Testis (tissue), 3 donors: ENCODE data around the gene THOC3. TPM values are rescaled to one million over a fixed set of nuclear protein-coding genes. Genes with fewer than 3 reads are reported as not detected.
A peak's percentile ranks its signal among the peaks of the same experiment; 100 is the strongest.
"Not testable (repeated sequence)": the region's sequence is repeated elsewhere in the genome, so short reads cannot be mapped to it uniquely, and the experiment has no call there.

ENCODE experiments used
- DNase-seq: peaks from one replicate; pipeline ENCODE4 v3.0.0-alpha.2; 2019
- H3K27ac ChIP-seq, 2 donors: fragments of 200-600 bp; sonication (generic); one replicate each; pipeline ENCODE4 v1.5.1; 2019
- H3K27me3 ChIP-seq: fragments of 200-600 bp; sonication (generic); one replicate; pipeline ENCODE4 v1.5.1; 2019
- H3K36me3 ChIP-seq: fragments of 200-600 bp; sonication (generic); one replicate; pipeline ENCODE4 v1.5.1; 2017; ENCODE audit warnings: low read depth; ENCODE audit errors: missing control alignments
- H3K4me1 ChIP-seq: fragments of 200-600 bp; sonication (generic); one replicate; pipeline ENCODE4 v1.5.1; 2019
- H3K4me3 ChIP-seq, 2 donors: fragments of 200-600 bp; sonication (generic); one replicate each; pipeline ENCODE4 v1.5.1; 2017 to 2019
- H3K9me3 ChIP-seq: fragments of 200-600 bp; sonication (generic); one replicate; pipeline ENCODE4 v1.5.1; 2017
- WGBS, 2 donors: methylation state at CpG; one replicate each; pipeline ENCODE4 v1.1.5; 2018; 5-methylcytosine and 5-hydroxymethylcytosine counted together
- intact Hi-C: fragments of 100-400 bp; cut with DNase I; formaldehyde crosslinking; loops from one replicate; pipeline ENCODE4 v1.15.1; 2023; ENCODE audit warnings: low total_unique reads
- polyA plus RNA-seq: library from polyadenylated mRNA; stranded (reverse); fragments of 350-450 nt; fragmentation: Illumina TruSeq; extraction: RNeasy Lipid Tissue Mini Kit (QIAGEN cat#74804); gene quantifications from one replicate; pipeline ENCODE4 v1.2.3, GENCODE V29; 2014; ENCODE audit warnings: low read depth, low replicate concordance; ENCODE audit not compliant: insufficient read depth
- total RNA-seq, 2 donors: library from RNA; depleted of rRNA; stranded (reverse); fragments of >200 nt; gene quantifications; one replicate each; pipeline ENCODE4 v1.2.3, GENCODE V29; 2016

THOC3 gene
- total and polyA plus RNA-seq, 3 donors from 2014 or later: 66.8 to 90.5 (median 76.3) TPM

GRCh38 chr5:175979371-175979995 is 11.4 kb upstream of the THOC3 start:
- intact Hi-C loops, H3K27ac ChIP-seq, H3K4me1 ChIP-seq, H3K27me3 ChIP-seq, H3K36me3 ChIP-seq, DNase-seq, H3K4me3 ChIP-seq, H3K9me3 ChIP-seq: not testable (repeated sequence)
- WGBS, 2 donors: 87% methylated on average over 6 of the region's 17 CpGs; no CpG with 5 or more reads in 1 of the 2 donors

GRCh38 chr5:175968381-175968780 is 266 bp upstream of the THOC3 start:
- 4 to 5% methylated on average over 4 to 5 of the region's 6 CpGs for WGBS, 2 donors
- H3K36me3 ChIP-seq, H3K4me1 ChIP-seq, intact Hi-C loops, H3K27me3 ChIP-seq, H3K9me3 ChIP-seq, H3K27ac ChIP-seq, DNase-seq: not testable (repeated sequence)
- H3K4me3 ChIP-seq: peak overlapping the region; percentile 75 to 88

GRCh38 chr5:175962329-175962728 is 5.8 kb downstream of the THOC3 start:
- H3K36me3 ChIP-seq, DNase-seq, H3K9me3 ChIP-seq, H3K27me3 ChIP-seq, H3K4me1 ChIP-seq, H3K4me3 ChIP-seq, intact Hi-C loops, H3K27ac ChIP-seq: not testable (repeated sequence)
- 80 to 87% methylated on average over 1 to 3 of the region's 8 CpGs for WGBS, 2 donors

DNA sequence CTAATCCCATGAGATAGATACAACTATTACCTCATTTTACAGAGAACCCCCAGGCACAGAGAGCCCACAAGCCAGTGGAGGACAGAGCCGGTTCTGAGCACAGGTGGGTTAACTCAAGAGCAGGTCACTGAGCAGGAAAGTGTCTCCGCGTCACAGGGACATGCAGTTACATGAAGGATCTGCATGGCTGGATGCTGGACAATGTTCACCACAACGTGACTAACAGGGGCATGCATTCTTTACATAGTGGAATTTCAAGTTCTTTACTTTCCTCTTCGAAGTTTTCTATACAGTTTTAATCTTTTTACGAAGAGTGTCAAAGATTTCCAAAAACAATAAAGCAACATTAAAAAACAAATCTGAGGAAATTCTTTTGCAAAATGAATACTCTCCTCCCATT is 7.9 kb downstream of the THOC3 start:
- H3K4me3 ChIP-seq, H3K27me3 ChIP-seq, H3K27ac ChIP-seq, intact Hi-C loops, H3K36me3 ChIP-seq, H3K9me3 ChIP-seq, DNase-seq, H3K4me1 ChIP-seq: not testable (repeated sequence)
- WGBS, 2 donors: 86 to 98% methylated on average over 5 of the region's 6 CpGs

DNA sequence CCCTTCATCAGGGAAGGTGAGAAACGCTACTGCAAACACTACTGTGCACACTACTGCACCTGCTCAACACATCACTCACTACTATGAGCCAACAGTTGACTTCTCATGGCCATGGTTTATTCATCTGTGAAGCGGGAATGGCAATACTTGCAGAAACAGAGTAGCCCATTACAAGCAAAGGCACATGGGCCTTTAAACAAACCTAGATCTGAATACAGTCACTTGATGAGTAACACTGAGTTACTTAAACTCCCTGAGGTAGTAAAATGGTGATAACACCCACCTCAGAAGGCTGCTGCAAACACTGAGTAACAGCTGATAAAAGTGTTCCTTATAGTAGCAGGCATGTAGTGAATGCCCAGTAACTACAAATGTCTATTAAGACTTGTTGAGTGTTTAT is 9.6 kb downstream of the THOC3 start:
- H3K4me1 ChIP-seq, intact Hi-C loops, H3K27ac ChIP-seq, H3K36me3 ChIP-seq, H3K27me3 ChIP-seq, DNase-seq, H3K9me3 ChIP-seq, H3K4me3 ChIP-seq: not testable (repeated sequence)
- 100% methylated on average over 1 to 2 of the region's 2 CpGs for WGBS, 2 donors

DNA sequence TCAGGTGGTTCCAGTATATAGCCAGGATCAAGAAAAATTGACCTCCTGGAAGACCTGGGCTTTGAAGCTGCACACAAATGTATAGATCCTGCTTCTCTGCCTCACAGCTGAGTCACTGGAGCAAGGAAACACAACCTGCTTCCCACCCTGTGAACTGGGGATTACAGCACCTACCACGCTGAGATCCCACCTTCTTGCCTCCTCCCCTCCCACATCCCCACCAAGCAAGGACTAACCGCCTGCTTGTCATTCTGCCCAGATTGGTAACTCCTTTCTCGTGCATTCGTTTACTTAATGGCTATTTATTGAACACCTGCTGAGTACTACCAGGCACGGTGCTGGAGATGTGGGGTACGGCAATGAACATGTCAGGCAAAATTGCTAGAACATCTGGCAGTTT is 14.0 kb downstream of the THOC3 start:
- WGBS, 2 donors: 91 to 94% methylated on average over 6 of the region's 6 CpGs
- H3K9me3 ChIP-seq, DNase-seq, H3K4me3 ChIP-seq, H3K4me1 ChIP-seq, H3K27ac ChIP-seq, H3K27me3 ChIP-seq, intact Hi-C loops, H3K36me3 ChIP-seq: not testable (repeated sequence)

DNA sequence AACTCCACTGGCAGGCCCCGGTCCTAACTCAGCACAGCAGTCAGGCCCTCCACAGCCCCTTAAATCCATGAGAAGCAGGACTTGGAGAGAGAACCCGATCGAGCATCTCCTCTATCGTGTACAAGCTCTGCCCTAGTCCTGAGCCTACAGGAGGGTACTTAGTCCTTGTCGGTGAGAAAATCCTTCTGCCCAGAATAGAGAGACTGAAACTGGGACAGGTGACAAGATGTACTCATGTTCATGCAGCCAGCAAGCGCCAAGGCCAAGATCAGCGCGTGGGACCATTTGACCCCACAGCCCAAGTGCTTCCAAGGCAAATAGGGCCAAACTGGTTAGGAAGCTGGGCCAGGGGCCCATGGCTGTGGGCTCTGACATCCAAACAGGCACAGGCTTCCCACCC is 15.3 kb downstream of the THOC3 start:
- H3K36me3 ChIP-seq, H3K4me3 ChIP-seq, H3K27me3 ChIP-seq, H3K4me1 ChIP-seq, intact Hi-C loops, H3K9me3 ChIP-seq, H3K27ac ChIP-seq, DNase-seq: not testable (repeated sequence)
- WGBS, 2 donors: no CpG with 5 or more reads among the region's 8 CpGs

DNA sequence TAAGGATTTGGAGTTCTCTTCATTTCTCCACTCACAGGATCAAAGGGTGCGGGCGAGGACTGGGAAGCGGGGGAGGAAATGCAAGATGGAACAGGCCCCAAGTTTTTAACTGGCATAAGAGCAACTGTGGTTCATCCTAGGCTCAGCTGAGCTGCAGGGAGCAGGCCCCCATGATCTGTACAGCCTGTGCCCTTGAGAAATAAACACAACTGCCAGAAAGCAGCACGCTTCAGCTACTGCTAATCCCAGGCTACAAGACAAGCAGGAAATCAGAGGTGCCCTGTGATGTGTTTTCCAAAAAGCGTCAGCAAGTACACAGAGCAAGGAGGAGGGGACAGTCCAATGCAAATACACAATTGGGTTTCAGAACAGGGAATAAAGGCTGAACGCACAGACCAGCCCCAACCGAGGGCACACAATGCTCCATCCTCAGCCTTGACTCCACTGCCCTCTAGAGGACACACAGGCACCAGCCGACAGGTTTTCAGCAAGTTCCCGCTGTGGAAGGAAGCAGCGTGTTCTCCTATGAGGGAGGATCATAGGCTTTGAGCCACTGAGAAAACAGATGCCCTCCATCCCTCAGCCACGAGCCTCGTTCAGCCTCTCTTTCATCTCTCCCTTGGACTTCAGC is 16.7 kb downstream of the THOC3 start:
- H3K9me3 ChIP-seq, H3K4me1 ChIP-seq, DNase-seq, H3K27me3 ChIP-seq, H3K36me3 ChIP-seq, intact Hi-C loops, H3K4me3 ChIP-seq, H3K27ac ChIP-seq: not testable (repeated sequence)
- 58% methylated on average over 2 of the region's 12 CpGs; no CpG with 5 or more reads in 1 of the 2 donors for WGBS, 2 donors

DNA sequence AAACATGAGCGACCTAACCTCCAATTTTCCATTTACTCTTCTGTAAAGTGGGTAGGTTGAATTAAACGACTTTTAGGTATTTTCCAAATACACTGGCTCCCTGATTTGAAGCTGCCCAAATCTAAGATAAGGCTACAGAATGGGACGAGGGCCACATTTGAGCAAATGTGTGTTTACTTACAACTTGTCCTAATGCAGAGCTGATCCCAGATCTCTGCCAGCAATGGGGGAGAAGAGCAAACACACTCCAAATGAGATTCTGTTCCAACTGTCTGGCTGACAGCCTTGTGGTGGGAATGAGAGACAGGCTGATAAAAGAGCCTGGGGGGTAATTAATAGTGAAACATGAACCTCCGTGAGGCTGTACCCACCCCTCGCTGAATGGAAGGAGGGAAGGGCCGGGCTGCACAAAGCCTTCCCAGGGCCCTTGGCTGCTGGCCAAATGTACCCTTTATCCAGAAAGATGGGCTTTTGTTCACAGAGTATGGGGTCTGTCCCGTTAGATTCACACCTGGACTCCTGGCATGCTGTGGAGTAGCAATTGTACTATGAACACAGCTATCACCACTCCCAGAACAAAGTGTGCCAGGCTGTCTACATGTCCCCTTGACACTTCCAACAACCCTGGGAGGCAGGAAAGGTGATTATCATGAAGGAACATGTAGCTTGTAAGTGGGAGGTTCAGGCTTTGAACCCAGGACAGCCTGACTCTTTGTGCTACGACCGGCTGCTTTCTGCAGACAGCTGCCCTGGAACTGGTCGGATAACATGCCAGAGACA is 19.6 kb downstream of the THOC3 start:
- H3K36me3 ChIP-seq, H3K4me1 ChIP-seq, H3K27ac ChIP-seq, H3K4me3 ChIP-seq, H3K9me3 ChIP-seq, DNase-seq, H3K27me3 ChIP-seq, intact Hi-C loops: not testable (repeated sequence)
- WGBS, 2 donors: 72 to 83% methylated on average over 1 to 3 of the region's 10 CpGs

DNA sequence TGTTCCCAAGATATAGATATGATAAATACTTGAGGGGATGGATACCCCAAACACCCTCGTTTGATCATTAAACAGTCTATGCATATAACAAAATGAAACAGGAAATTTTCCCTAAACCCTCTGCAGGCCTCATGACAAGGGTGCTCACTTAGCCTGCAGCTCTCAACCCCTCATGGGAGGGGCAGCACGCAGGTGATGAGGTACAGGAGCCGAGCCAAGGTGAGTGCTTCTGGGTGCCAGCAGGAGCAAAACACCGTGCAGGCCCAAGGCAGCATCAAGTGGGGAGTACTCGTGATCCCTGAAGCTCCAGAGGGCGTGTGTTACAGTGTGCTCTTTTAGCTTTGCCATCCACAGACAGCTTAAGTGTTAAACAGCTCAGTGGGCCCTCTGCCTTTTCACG is 24.9 kb downstream of the THOC3 start:
- H3K4me1 ChIP-seq, H3K4me3 ChIP-seq, H3K36me3 ChIP-seq, H3K27ac ChIP-seq, H3K9me3 ChIP-seq, DNase-seq, intact Hi-C loops, H3K27me3 ChIP-seq: not testable (repeated sequence)
- 100% methylated on average over 1 of the region's 7 CpGs for WGBS, 2 donors

DNA sequence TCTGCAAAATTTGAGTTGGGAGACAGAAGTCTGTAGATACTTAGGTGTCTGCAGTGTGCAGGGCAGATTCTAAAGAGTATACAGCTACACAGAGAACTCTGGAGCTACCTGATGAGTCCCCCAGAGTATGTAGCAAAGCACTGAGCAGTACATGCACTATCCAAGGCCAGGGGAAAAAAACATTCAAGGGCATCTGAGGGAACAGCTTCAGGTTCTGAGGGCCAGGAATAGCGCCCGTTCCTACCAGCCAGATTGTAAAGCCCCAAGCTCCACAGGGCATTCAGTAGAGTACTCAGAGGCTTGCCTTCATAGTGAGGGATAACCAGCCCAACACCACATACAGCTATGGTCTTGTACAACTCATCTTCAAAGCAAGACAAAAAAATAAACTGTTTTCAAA is 27.5 kb downstream of the THOC3 start:
- H3K4me1 ChIP-seq, H3K36me3 ChIP-seq, H3K9me3 ChIP-seq, intact Hi-C loops, DNase-seq, H3K27me3 ChIP-seq, H3K4me3 ChIP-seq, H3K27ac ChIP-seq: not testable (repeated sequence)
- WGBS, 2 donors: 64% methylated on average over 2 of the region's 2 CpGs; no CpG with 5 or more reads in 1 of the 2 donors

GRCh38 chr5:175938489-175938888 is 29.6 kb downstream of the THOC3 start:
- DNase-seq, H3K4me1 ChIP-seq, H3K9me3 ChIP-seq, H3K27ac ChIP-seq, H3K4me3 ChIP-seq, H3K36me3 ChIP-seq, H3K27me3 ChIP-seq, intact Hi-C loops: not testable (repeated sequence)
- 89 to 90% methylated on average over 1 of the region's 1 CpG for WGBS, 2 donors
